Measurements from ENCODE around the gene TRIO. TPM values are rescaled to one million over a fixed set of nuclear protein-coding genes. Genes with fewer than 3 reads are reported as not detected.

TRIO gene
- total and polyA plus RNA-seq, 10 of the 15 experiments (the other 5 are each of a cell fraction or from before 2014, with no cell fraction given): 5.1 to 96.4 (median 44.6) TPM

DNA sequence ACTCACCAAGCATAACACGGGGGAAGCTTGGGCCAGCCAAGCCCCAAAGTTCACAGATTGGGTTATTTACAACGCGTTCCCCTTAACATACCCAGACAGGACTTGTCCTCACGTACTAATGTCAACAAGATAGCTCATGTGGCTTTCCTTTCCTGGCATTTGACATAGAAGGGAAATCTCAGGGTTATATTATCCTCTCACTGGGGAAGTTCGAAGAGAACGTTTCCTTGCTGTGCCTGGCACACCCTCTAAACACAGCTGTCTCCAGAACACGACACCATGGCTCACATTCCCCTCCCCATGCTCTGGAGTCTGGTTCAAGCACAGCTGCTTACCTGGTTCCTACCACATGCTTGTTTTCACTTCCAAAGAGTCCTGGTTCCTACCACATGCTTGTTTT is 391.6 kb downstream of the TRIO start (continued):
- TF ChIP-seq ZBED1 (IDR thresholded peaks at IDR 0.05; ENCODE audit: borderline replicate concordance) (no peak), NFXL1 (IDR thresholded peaks at IDR 0.05; ENCODE audit: borderline replicate concordance) (no peak), YY1 (IDR thresholded peaks at IDR 0.05; ENCODE audit: low read depth, low read length) (no peak), RELA (IDR thresholded peaks at IDR 0.05; ENCODE audit: borderline replicate concordance, partially characterized antibody) (no peak), TBL1XR1 (IDR thresholded peaks at IDR 0.05; ENCODE audit: low read depth, low read length) (no peak), SIN3A (IDR thresholded peaks at IDR 0.05; ENCODE audit: low read depth, low read length) (no peak), TCF12 (IDR thresholded peaks at IDR 0.05; ENCODE audit: low read depth, low read length) (no peak)

GRCh38 chr5:14545308-14545707 is 402.2 kb downstream of the TRIO start:
- Histone ChIP-seq H3K27me3 (replicated peaks in 1 of 2; ENCODE audit: control insufficient read depth in 2 of 2, insufficient read depth in 2 of 2, low read length in 1 of 2) (no peaks in the 10 kb centered on the region), H3K9ac (ENCODE audit: control insufficient read depth, insufficient read depth, low read length) (no peak overlapping the region), H3K4me2 (ENCODE audit: control insufficient read depth, insufficient read depth) (no peak overlapping the region), H2AFZ (ENCODE audit: control insufficient read depth, low read depth, low read length) (no peak overlapping the region), H3K27ac (ENCODE audit: control insufficient read depth, insufficient read depth) (no peak overlapping the region), H3K36me3 (ENCODE audit: control insufficient read depth in 2 of 2, insufficient read depth in 2 of 2, low read length in 1 of 2) (no peaks in the 10 kb centered on the region), H3K79me2 (ENCODE audit: control insufficient read depth, insufficient read depth, low read length) (no peaks in the 10 kb centered on the region), H4K20me1 (ENCODE audit: control insufficient read depth, insufficient read depth) (no peaks in the 10 kb centered on the region), H3K4me1 (ENCODE audit: control insufficient read depth, insufficient read depth, low read length) (no peaks in the 10 kb centered on the region), H3K9me3 (replicated peaks; ENCODE audit: control insufficient read depth, insufficient read depth, low read length) (no peaks in the 10 kb centered on the region; the same call in 2 of the 3 replicates), H3K4me3 (no peak overlapping the region)
- ATAC-seq (no peak), DNase-seq (ENCODE audit: low read depth, low spot score) (no peak), FAIRE-seq (no peak)
- CTCF ChIA-PET: no interaction called here
- BruUV-seq (replicated peaks): no TSS peak
- intact Hi-C loops (cut with micrococcal nuclease; ENCODE audit: unreplicated experiment): no loop called here
- RAD21 ChIA-PET (ENCODE audit: unreplicated experiment): no interaction called here
- in situ Hi-C loops (cut with MboI): no loop called here
- no peak for TF ChIP-seq EGR1 (IDR thresholded peaks at IDR 0.05; ENCODE audit: borderline replicate concordance in 1 of 2, low read depth in 2 of 2, low read length in 2 of 2)
- WGBS (ENCODE audit: insufficient coverage, insufficient replicate concordance, low lambda C conversion rate, missing lambda C conversion rate): 20% methylated on average over 3 of the region's 3 CpGs
- SMC1A ChIA-PET (ENCODE audit: uncharacterized antibody, unreplicated experiment): interaction anchor here (1.3 kb wide), 1 partner anchor 458 kb away, joined by 3 read pairs; no protein-coding TSS in a partner anchor
- POLR2A ChIA-PET: no interaction called here
